Breast epithelium (tissue), 4 donors: ENCODE measurements around the gene MIOX. TPM values are rescaled to one million over a fixed set of nuclear protein-coding genes. Genes with fewer than 3 reads are reported as not detected.

Source experiments
- DNase-seq, 2 donors: peaks; one replicate each; pipeline ENCODE4 v3.0.0-alpha.2; 2019; ENCODE audit warnings: low spot score in 2 of 2
- H3K27ac ChIP-seq, 2 donors: fragments of 200-600 bp; sonication (generic) in 1 of 2; one replicate each; pipeline ENCODE4 v1.5.1; 2016 to 2019; ENCODE audit warnings: mild to moderate bottlenecking in 1 of 2
- H3K27me3 ChIP-seq, 2 donors: fragments of 200-600 bp; sonication (generic) in 1 of 2; one replicate each; pipeline versions ENCODE4 v1.5.1 to v1.6.0; 2017 to 2019; ENCODE audit warnings: control low read depth in 1 of 2, mild to moderate bottlenecking in 1 of 2
- H3K36me3 ChIP-seq: fragments of 200-600 bp; one replicate; pipeline ENCODE4 v1.5.1; 2019
- H3K4me1 ChIP-seq, 2 donors: fragments of 200-600 bp; sonication (generic); one replicate each; pipeline ENCODE4 v1.5.1; 2016 to 2019; ENCODE audit warnings: control low read depth in 1 of 2
- H3K4me3 ChIP-seq, 3 donors: fragments of 200-600 bp; sonication (generic); 1 replicate in 2 of 3; 2 replicates in 1 of 3; pipeline ENCODE4 v1.5.1; 2016 to 2019; ENCODE audit warnings: mild to moderate bottlenecking in 3 of 3, moderate library complexity in 2 of 3
- H3K9me3 ChIP-seq, 2 donors: fragments of 200-600 bp; sonication (generic) in 1 of 2; one replicate each; pipeline ENCODE4 v1.5.1; 2016 to 2019; ENCODE audit warnings: control low read depth in 1 of 2
- CTCF ChIP-seq, 3 donors: fragments of 450-650 bp; IDR thresholded peaks; one replicate each; pipeline ENCODE4 v1.5.1; 2016 to 2017; ENCODE audit warnings: antibody characterized with exemption in 3 of 3, mild to moderate bottlenecking in 3 of 3, moderate library complexity in 3 of 3
- POLR2A ChIP-seq: fragments of 450-650 bp; IDR thresholded peaks from one replicate; pipeline ENCODE4 v1.6.1; 2016; ENCODE audit warnings: antibody characterized with exemption, mild to moderate bottlenecking, moderate library complexity
- POLR2AphosphoS5 ChIP-seq, 3 donors: sonication (generic); formaldehyde crosslinking; IDR thresholded peaks; one replicate each; pipeline ENCODE4 v1.6.1; 2017; ENCODE audit warnings: antibody characterized with exemption in 3 of 3
- intact Hi-C: fragments of 100-400 bp; cut with DNase I; formaldehyde crosslinking; loops from one replicate; pipeline ENCODE4 v1.15.1; 2023; ENCODE audit warnings: low total_unique reads
- total RNA-seq, 3 donors: library from RNA; depleted of rRNA; stranded (reverse); fragments of >200 nt; gene quantifications; one replicate each; pipeline ENCODE4 v1.1.0, GENCODE V29; 2016

MIOX gene
- total RNA-seq, 3 donors from 2014 or later, result not detected

- H3K36me3 ChIP-seq, result peaks cover 20% of the 10 kb centered on the region
- TF ChIP-seq POLR2AphosphoS5 (IDR thresholded peaks at IDR 0.05), result no peak
- intact Hi-C loops, result no loop called here
- no peaks in the 10 kb centered on the region for H3K9me3 ChIP-seq
- H3K27me3 ChIP-seq, result no peaks in the 10 kb centered on the region
- no peak overlapping the region for H3K27ac ChIP-seq
- H3K4me1 ChIP-seq, result no peaks in the 10 kb centered on the region
- no peak overlapping the region for H3K4me3 ChIP-seq
- no peak for DNase-seq
Measured at GRCh38 chr22:50456466-50457234, 30.0 kb upstream of the MIOX start.

- intact Hi-C loops, result no loop called here
- no peak for TF ChIP-seq POLR2AphosphoS5 (IDR thresholded peaks at IDR 0.05)
Measured at GRCh38 chr22:50459016-50459415, 27.6 kb upstream of the MIOX start.

GRCh38 chr22:50459496-50460140 lies 27.0 kb upstream of the MIOX start:
- H3K27ac ChIP-seq, result no peak overlapping the region
- no peaks in the 10 kb centered on the region for H3K9me3 ChIP-seq
- intact Hi-C loops, result no loop called here
- TF ChIP-seq POLR2AphosphoS5 (IDR thresholded peaks at IDR 0.05) (no peak), POLR2A (no peak), CTCF (IDR thresholded peaks at IDR 0.05) (no peak)
- H3K27me3 ChIP-seq, result no peaks in the 10 kb centered on the region
- H3K4me3 ChIP-seq, result no peak overlapping the region
- H3K4me1 ChIP-seq, result no peaks in the 10 kb centered on the region
- no peak for DNase-seq
- peaks cover 38% of the 10 kb centered on the region for H3K36me3 ChIP-seq

More at GRCh38 chr22:50459016-50459415, 27.6 kb upstream of the MIOX start:
- Histone ChIP-seq H3K36me3 (peaks cover 32% of the 10 kb centered on the region), H3K27ac (no peak overlapping the region), H3K4me1 (no peaks in the 10 kb centered on the region), H3K9me3 (no peaks in the 10 kb centered on the region), H3K4me3 (no peak overlapping the region), H3K27me3 (no peaks in the 10 kb centered on the region)
- DNase-seq, result no peak

GRCh38 chr22:50460938-50461337 lies 25.7 kb upstream of the MIOX start:
- Histone ChIP-seq H3K36me3 (peaks cover 42% of the 10 kb centered on the region), H3K4me3 (no peak overlapping the region), H3K4me1 (no peaks in the 10 kb centered on the region), H3K27me3 (no peaks in the 10 kb centered on the region), H3K27ac (no peak overlapping the region), H3K9me3 (no peaks in the 10 kb centered on the region)
- intact Hi-C loops, result no loop called here
- TF ChIP-seq CTCF (IDR thresholded peaks at IDR 0.05), result no peak
- no peak for TF ChIP-seq POLR2AphosphoS5 (IDR thresholded peaks at IDR 0.05)
- no peak for TF ChIP-seq POLR2A
- no peak for DNase-seq

- Histone ChIP-seq H3K4me3 (no peak overlapping the region), H3K27me3 (no peaks in the 10 kb centered on the region), H3K36me3 (peaks cover 42% of the 10 kb centered on the region), H3K4me1 (no peaks in the 10 kb centered on the region), H3K9me3 (no peaks in the 10 kb centered on the region), H3K27ac (no peak overlapping the region)
- no peak for DNase-seq
- TF ChIP-seq POLR2A, result no peak
- TF ChIP-seq POLR2AphosphoS5 (IDR thresholded peaks at IDR 0.05), result no peak
- TF ChIP-seq CTCF (IDR thresholded peaks at IDR 0.05), result no peak
- intact Hi-C loops, result no loop called here
Measured at GRCh38 chr22:50461536-50461935, 25.1 kb upstream of the MIOX start.

- intact Hi-C loops, result no loop called here
- no peak for TF ChIP-seq POLR2AphosphoS5 (IDR thresholded peaks at IDR 0.05)
- TF ChIP-seq POLR2A, result no peak
- no peak for TF ChIP-seq CTCF (IDR thresholded peaks at IDR 0.05)
- DNase-seq, result no peak
- H3K4me3 ChIP-seq, result no peak overlapping the region
- peaks cover 42% of the 10 kb centered on the region for H3K36me3 ChIP-seq
- H3K27me3 ChIP-seq, result no peaks in the 10 kb centered on the region
- no peaks in the 10 kb centered on the region for H3K4me1 ChIP-seq
- no peaks in the 10 kb centered on the region for H3K9me3 ChIP-seq
- no peak overlapping the region for H3K27ac ChIP-seq
Measured at GRCh38 chr22:50461979-50462540, 24.6 kb upstream of the MIOX start.
